ENCODE results near the gene PHACTR1. TPM values are rescaled to one million over a fixed set of nuclear protein-coding genes. Genes with fewer than 3 reads are reported as not detected.

PHACTR1 gene
- total RNA-seq, 1 donor from 2014 or later = 116 TPM

- DNase-seq (ENCODE audit: missing footprints) (no peak), ATAC-seq (no peak)
- intact Hi-C loops (cut with DNase I) = no loop called here
Measured at GRCh38 chr6:12878741-12879140, 162.2 kb downstream of the PHACTR1 start.

- intact Hi-C loops (cut with DNase I) = no loop called here
- DNase-seq (ENCODE audit: missing footprints) (no peak), ATAC-seq (no peak)
Measured at GRCh38 chr6:12882761-12883290, 166.3 kb downstream of the PHACTR1 start.

DNA sequence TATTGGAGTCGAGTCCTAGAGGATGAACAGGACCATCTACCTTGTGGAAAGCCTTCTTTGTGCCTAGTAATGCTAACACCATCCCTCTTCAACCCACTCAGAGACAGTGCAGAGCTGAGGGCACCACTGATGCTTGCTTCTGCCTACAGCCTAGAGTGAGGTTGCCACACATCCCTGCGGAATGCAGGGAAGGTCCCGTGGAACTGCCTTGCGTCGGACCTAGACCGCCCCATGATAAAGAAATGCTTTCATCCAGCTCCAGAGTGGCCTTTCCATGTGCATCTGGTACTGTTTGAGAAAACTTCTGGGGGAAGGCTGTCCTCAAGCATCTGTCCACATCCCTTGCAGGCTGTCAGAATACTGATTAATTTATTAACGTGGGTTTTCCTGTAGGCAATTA is 168.4 kb downstream of the PHACTR1 start:
- intact Hi-C loops (cut with DNase I) = no loop called here
- no peak for ATAC-seq
- no peak for DNase-seq (ENCODE audit: missing footprints)

- DNase-seq (ENCODE audit: missing footprints) (no peak), ATAC-seq (peak; percentile 44)
- intact Hi-C loops (cut with DNase I) = no loop called here
Measured at GRCh38 chr6:12886961-12887775, 170.6 kb downstream of the PHACTR1 start.

DNA sequence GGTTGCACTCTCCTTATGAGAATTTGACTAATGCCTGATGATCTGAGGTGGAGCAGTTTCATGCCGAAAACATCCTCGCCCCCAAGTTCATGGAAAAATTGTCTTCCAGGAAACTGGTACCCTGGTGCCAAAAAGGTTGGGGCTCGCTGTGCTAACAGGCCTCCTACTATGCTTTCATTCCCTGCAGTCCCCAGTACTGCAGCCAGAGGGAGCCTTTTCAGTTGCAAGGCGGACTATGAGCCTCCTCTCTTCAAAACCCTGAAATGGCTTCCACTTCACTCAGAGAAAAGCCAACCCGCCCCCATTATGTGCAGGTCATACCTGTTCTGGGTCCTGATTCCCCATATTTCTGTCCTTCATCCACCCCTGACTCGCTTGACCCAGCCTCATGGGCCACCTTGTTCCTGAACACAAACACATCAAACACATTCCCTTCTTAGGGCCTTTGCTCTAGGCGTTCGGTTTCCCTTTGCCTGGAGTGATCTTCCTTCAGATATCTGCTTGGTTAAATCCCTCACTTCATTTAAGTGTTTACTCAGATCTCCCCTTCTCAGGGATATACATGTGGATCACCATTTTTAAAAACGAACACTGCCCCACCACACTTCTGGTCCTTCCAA is 173.7 kb downstream of the PHACTR1 start:
- DNase-seq (ENCODE audit: missing footprints) = no peak
- no peak for ATAC-seq
- intact Hi-C loops (cut with DNase I) = loop anchor here (5.0 kb wide), 1 partner anchor 1303 kb away; no protein-coding TSS in a partner anchor

DNA sequence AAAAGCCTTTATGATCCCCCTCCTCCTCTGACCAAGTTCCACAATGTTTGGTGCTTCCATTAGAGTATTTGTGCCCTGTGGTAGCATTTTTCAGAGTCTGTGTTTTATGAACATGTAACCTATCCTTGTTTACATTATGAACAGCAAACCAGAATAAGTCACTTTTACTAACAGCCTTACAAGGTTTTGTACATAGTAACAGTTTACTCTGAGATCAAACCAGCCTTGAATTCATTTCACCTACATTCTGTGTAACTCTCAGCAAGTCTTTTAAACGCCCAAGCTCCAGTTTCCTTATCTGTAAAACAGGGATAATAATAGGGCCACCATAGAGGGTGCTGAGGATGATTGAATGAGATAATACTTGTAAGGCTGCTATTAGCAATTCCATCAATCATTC is 175.0 kb downstream of the PHACTR1 start:
- intact Hi-C loops (cut with DNase I) = loop anchor here (5.0 kb wide), 1 partner anchor 1304 kb away; no protein-coding TSS in a partner anchor
- ATAC-seq (no peak), DNase-seq (ENCODE audit: missing footprints) (no peak)

GRCh38 chr6:12892151-12892550 is 175.6 kb downstream of the PHACTR1 start:
- no peak for DNase-seq (ENCODE audit: missing footprints)
- no peak for ATAC-seq
- intact Hi-C loops (cut with DNase I) = loop anchor here (2.0 to 5.0 kb wide), 2 partner anchors 253 to 1305 kb away; no protein-coding TSS in a partner anchor

DNA sequence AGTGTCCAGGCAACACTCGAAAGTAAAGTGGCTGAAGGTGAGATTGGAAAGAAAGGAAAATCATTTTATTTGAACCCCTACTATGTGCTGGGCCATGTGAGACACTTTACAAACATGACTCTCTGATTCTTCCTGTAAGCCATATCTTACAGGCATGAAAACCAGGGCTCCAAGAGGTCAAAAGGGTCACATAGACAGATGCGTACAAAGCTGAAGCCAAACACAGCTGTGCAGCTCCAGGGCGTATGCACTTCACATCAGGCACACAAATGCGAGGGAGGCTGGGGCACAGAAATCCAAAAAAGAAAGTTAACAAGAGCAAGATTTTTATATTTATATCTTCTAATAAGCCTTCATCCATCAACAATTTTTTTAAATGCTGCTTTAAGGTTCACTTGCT is 176.5 kb downstream of the PHACTR1 start:
- intact Hi-C loops (cut with DNase I) = loop anchor here (2.0 to 5.0 kb wide), 2 partner anchors 254 to 1306 kb away; no protein-coding TSS in a partner anchor
- DNase-seq (ENCODE audit: missing footprints) = no peak
- no peak for ATAC-seq

GRCh38 chr6:12895721-12896120 is 179.2 kb downstream of the PHACTR1 start:
- intact Hi-C loops (cut with DNase I) = no loop called here
- ATAC-seq (peak; percentile 75), DNase-seq (ENCODE audit: missing footprints) (no peak)

- ATAC-seq = peak; percentile 81
- no peak for DNase-seq (ENCODE audit: missing footprints)
- intact Hi-C loops (cut with DNase I) = no loop called here
Measured at GRCh38 chr6:12896208-12896733, 179.7 kb downstream of the PHACTR1 start.

DNA sequence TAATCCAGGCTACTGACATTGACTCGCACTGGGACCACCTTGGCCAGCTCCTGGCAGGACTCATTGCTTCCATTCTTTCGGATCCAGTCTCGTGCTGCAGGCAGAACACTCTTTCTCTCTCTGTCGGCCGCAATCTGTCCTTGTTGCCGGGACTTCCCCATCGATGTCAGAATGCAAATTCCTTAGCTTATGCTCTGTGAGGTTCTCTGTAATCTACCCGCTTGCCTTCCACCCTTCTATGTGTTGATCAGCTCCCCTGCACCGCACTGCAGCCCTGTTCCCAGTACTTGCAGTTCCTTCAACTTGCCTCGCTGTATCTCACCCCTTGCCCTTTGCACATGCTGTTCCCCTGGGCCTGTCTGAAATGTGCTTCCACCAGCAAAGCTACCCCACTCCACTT is 182.0 kb downstream of the PHACTR1 start:
- intact Hi-C loops (cut with DNase I) = no loop called here
- DNase-seq (ENCODE audit: missing footprints) (no peak), ATAC-seq (no peak)

DNA sequence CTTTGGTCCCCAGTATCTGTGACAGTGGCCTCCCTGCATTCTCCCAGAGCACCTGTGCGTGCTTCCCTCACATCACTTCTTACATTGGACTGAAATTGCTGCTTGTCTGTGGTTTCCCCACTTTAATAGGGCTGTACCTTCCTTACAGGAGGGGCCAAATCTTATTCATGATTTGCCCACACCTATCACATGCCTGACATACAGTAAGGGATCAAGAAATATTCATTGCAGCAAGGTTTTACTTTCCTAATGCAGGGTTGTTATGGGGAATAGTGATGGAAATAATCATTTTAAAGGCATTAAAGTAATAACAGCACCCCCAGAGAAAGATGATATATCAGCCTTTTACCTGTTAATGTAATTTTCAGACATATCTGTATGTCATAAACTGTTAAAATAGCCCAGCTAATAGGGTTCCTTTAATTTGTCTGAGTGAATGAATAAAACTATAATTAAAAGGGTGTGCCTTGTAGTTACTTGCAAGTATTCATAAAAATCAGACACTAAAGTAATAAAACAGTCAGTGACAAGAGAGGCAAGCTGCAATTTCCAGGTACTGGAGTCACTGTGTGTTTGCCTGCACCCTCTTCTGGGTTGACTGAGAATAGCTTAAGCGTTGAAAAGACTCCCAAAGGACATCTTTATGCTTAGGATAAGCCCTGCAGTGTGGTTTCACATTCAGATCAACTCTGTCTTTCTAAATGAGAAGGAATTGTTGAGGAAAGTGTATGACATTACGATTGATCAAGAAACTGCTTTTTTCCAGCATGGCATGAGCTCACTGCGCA is 182.7 kb downstream of the PHACTR1 start:
- no peak for DNase-seq (ENCODE audit: missing footprints)
- intact Hi-C loops (cut with DNase I) = no loop called here
- ATAC-seq = no peak

- peak; percentile 63 for ATAC-seq
- intact Hi-C loops (cut with DNase I) = no loop called here
- no peak for DNase-seq (ENCODE audit: missing footprints)
Measured at GRCh38 chr6:12903246-12903645, 186.7 kb downstream of the PHACTR1 start.

- no peak for DNase-seq (ENCODE audit: missing footprints)
- intact Hi-C loops (cut with DNase I) = loop anchor here (2.0 to 5.0 kb wide), 3 partner anchors 47 to 211 kb away; no protein-coding TSS in a partner anchor
- ATAC-seq = peak; percentile 79
Measured at GRCh38 chr6:12909833-12910232, 193.3 kb downstream of the PHACTR1 start.

DNA sequence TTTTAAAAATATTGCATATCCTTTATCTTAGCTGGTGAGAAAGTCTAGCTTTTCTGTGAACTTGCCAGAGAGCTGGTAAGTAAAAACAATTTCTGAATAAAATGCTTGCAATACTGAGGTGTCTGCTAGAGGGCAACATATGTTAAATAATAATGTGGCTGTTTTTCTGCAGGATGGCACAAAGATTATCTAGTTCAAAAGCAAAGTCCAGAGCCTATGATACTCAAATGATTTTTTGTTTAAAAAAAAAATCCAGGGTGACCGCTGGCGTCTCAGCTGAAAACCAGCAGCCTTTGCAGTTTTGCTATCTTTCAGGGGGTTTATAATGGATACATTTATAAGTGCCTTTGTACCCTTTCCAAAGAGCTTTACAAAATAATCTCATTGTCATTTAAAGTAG is 194.9 kb downstream of the PHACTR1 start:
- DNase-seq (ENCODE audit: missing footprints) (no peak), ATAC-seq (no peak)
- intact Hi-C loops (cut with DNase I) = loop anchor here (1.0 to 5.0 kb wide), 4 partner anchors 46 to 422 kb away; no protein-coding TSS in a partner anchor

DNA sequence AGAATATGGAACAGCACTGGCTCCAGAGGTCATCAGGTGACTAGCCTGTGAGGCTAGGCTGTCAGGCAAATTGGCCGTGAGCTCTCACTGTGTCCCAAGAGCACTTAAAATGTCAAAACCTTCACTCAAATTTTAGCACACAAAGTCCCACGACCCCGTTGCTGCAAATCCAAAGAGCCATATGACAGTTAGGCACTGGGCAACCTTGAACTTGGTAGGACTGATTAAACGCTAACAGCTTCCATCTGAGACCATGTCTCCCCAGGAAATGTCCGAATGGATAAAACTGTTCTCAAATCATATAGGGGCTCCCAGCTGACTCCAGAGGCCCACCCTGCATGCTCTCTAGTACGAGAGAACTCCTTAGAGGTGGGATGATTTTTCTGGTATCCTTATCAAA is 196.6 kb downstream of the PHACTR1 start:
- no peak for ATAC-seq
- DNase-seq (ENCODE audit: missing footprints) = no peak
- intact Hi-C loops (cut with DNase I) = loop anchor here (5.0 kb wide), 2 partner anchors 44 to 104 kb away; no protein-coding TSS in a partner anchor

DNA sequence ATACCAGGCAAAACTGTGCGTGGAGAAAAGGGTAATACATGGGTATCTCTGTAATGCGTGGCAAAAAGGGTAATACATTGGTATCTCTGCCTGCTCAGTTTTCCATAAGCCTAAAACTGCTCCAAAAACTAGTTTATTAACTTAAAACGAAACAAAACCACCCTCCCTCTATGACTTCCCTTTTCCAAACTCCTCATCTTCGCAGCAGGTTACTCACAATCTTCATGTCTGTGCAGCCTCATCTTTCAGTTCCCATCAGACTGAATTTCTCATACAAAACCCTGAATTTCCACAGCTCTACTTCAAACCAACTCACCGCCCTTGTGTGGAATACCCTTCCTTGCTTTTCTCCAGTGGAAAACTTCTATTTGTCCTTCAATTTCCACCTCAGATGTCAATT is 199.4 kb downstream of the PHACTR1 start:
- ATAC-seq = no peak
- no peak for DNase-seq (ENCODE audit: missing footprints)
- intact Hi-C loops (cut with DNase I) = no loop called here

- DNase-seq (ENCODE audit: missing footprints) = no peak
- ATAC-seq = no peak
- intact Hi-C loops (cut with DNase I) = no loop called here
Measured at GRCh38 chr6:12916420-12917136, 200.0 kb downstream of the PHACTR1 start.

Measured in Right ventricle myocardium inferior (tissue), 1 donor.